ENCODE measurements around the gene HIVEP3.

The HIVEP3 gene

DNA sequence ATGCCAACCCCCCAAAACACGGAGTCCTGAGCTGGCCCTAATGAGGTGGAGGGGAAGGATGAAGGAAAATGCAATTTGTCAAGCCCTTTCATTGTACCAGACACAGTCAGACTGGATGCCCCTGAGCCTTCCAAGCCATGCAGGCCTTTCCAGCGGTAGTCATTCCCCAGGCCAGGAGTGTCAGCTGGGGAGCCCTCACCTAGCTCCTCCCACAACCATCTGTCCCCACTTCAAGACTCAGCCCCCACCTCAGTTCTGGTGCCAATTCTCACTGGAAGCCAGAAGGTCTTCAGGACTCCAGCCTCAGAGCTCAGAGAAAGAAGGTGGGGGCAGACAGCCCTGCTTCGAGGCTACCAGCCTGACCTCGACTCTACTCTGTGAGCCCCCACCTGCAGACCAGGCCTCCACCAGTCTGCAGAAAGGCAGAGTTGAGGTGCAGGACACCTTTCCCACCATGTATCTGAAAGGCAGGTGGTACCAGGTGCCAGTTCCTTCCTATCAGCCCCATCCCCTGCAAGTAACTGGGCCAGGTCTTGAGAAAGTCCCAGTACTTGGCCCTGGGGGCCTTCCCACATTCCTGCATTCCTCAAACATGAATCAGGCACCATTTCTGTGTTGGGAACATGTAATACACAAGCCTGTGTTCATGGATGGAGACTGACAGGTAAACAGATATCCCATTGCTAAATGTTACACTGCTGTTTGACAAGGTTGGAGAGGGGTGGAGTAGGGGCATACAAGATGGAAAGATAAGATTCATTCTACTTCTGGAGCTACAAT, 253.7 kb downstream of the HIVEP3 start:
- DNase-seq (ENCODE audit: low read depth): no peak

DNA sequence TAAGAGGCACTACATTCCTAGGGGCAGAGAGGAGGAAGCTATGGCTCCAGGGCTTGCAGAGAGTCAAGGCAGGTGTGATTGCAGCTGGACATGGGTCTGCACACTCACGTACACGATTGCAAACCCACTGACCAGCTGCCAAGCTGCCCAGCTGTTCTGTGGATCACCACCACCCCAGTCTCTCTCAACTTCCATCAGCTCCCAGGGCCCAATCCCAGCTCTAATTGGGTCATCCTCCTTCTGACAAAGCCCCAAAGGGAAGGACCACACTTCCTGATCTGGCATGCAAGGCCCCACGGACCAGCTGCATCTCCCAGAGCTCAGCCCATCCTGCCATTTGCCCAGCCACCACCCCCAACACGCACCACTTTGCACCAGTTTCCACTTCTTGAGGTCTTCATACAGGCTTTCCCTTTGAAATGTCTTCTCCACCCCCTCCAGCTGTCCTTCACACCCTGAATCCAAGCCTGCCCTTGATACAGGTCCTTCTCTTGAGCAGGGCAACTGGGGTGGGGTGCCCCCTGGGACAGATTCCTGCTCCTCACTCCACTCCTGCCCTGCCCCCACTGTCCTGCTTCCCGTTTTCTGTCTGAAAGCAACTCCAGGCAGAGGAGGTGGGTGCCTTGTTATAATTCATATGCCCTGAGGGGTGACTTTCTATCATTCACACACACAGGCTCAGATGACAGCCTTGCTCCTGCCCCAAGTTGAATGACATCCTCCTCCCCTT, 254.9 kb downstream of the HIVEP3 start:
- no peak for DNase-seq (ENCODE audit: low read depth)

- DNase-seq (ENCODE audit: low read depth): no peak
Observed at GRCh38 chr1:41662765-41663437, 255.8 kb downstream of the HIVEP3 start.

- DNase-seq (ENCODE audit: low read depth): no peak
Observed at GRCh38 chr1:41662061-41662764, 256.5 kb downstream of the HIVEP3 start.

DNA sequence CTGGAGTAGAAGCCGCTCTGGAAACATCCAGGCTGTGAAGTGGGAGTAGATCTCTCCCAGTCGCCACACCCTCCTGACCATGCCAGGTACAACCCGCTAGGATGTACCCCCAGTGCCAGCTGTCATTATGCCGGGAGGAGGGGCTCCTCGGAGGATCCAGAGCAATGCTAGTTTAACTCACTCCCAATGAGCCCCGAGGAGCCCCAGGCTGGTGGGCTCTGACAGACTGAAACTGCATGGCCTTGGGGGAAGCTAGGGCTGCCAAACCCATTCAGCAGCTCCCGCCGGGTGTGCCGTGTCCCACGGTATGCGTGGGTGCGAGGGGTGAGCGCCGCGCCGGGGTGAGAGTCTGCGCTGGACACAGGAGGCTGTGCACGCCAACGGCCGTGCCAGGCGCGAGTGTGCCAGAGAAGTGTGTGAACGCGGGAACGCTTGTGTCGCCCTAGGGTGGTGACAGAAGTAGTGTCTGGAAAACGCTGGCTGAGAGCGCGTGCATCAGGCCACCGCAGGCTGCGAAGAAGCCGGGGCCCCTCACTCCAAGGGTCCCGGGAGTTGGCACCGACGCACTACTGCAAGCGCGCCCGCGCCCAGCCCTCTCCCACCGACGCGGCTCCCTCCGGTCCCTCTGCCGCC, 257.2 kb downstream of the HIVEP3 start:
- DNase-seq (ENCODE audit: low read depth): no peak

DNA sequence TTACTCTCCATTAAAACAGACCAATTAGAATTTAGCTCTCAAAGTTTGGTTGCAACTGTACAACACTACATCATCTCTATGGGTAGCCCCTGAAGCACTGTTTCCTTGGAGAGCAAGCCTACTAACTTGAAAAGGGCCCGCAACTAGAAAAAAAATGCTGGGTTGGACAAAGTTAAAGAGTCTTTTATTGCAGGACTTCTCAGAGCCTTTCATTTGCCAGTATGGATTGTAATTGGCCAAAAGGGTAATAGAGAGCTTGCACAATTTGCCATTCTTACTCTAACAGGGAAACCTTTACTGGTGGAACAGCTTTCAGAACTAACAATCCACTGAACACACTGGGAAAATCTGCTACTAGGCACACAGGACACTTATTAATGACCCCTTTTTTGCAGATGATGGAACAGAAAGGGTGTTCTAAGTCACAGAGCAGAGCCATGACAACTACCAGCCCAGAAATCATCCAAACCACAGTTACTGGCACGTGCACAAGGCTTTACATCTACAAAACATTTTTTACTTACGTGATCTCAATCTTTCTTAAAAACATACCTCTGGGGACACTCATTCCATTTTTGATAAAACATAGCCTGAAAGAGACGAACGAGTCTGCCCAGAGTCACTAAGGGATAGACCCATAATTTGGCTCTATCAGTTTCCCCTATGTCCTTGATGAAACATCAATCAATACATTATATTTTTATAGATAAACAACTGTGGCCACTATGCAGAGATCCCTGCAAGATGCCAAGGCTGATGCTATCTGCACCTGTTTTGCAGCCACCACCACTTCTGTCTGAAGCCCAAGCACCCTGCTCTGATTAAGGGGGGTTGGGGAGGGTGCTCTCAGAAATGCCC, 257.9 kb downstream of the HIVEP3 start:
- no peak for DNase-seq (ENCODE audit: low read depth)

DNA sequence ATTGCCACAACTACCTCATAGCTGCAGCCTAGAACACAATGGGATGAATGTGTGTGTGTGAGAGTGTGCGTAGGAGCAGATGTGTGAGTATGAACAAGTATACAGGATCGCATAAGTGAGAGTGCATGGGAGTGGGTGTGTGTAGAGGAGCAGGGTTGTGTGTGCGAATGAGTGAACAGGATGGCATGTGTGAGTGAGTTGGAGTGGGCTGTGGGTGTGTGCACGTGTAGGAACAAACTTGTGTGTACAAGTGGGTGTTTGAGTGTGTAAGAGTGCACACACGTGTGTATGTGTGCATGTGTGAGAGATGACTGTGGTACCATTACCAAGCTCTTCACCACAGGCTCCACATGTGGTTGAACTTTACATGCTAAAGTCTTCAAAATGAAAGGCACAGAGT, 258.8 kb downstream of the HIVEP3 start:
- no peak for DNase-seq (ENCODE audit: low read depth)

DNA sequence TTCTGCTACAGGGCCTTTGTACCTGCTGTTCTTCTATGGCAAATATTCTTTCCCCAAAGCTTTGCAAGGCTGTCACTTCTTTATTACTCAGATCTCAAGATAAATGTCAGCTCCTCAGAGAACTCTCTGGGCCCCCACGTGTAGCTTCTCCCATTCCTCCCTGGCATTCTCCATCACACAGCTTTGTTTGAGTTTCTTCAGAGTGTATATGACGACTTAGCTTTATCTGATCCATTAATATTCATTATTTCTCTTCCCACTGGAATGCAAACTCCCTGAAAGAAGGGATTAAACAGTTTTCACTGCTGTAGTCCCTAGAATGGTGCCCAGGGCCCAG, 259.6 kb downstream of the HIVEP3 start:
- no peak for DNase-seq (ENCODE audit: low read depth)

- no peak for DNase-seq (ENCODE audit: low read depth)
Observed at GRCh38 chr1:41658431-41659158, 260.1 kb downstream of the HIVEP3 start.

GRCh38 chr1:41657679-41658295, 260.9 kb downstream of the HIVEP3 start:
- DNase-seq (ENCODE audit: low read depth): no peak

DNA sequence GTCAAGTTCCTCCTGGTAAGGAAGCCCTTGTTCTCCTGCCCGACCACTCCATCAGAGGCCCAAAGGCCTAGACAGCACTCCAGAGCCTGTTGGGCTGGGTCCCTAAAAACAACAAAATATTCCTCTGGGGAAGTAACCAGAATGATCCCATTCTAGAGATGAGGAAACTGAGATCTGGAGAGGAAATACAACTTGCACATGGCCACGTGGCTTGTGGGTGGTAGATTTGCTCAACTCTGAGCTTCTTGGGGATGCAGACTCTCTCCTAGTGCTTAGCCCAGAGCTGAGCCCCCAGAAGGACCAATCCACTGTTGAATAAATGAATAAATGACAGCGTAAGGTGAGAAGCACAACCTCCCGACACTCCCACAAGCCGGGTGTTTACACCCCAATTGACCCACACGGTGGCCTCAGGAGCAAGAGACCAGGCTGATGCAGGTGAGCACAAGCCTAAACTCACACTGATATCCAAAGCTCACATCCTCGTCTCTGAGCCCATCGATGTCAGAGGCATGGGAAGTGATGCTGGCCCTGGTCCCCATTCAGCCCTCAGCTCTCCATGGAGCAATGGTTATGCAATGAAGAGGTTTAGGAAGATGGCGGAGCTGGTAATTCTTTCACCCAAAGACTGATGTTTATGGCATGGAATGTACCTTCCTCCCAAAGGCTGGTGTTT, 261.8 kb downstream of the HIVEP3 start:
- DNase-seq (ENCODE audit: low read depth): no peak

DNA sequence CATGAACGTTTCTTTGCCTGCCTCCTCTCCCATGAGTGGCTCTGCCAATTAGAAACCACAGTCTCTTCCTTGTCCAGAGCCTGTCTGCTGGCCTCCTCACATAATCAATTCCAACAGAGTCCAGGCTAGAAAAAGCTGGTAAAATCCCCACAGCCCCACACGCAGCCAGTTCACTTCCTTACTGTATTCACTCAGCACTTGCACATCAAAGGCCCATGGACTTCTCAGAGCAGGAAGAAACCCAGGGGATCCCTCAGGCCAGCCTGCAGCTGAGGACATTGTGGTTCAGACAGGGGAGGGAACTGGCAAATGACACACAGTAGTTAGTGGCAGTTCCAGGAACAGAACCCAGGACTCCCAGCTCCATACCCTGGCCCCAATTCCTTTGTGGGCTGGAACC, 262.7 kb downstream of the HIVEP3 start:
- no peak for DNase-seq (ENCODE audit: low read depth)

DNA sequence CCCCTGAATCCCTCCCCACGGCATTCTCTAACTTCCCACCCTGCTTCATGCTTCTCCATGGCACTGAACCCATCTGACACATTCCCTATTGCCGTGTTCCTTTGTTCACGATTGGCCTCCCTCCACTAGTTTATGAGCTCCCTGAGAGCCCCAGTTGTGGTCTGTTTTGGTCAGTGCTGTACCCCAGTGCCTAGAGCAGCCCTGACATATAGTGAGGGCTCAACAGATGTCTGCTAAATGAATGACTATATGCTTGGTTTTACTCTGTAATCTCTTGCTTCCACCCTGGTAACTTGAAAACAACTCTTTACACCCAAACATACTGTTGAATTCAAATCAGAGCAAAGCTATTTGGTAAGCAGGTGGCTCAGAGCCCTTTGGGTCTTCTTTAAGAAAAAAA, 263.1 kb downstream of the HIVEP3 start:
- no peak for DNase-seq (ENCODE audit: low read depth)

GRCh38 chr1:41653574-41653973, 265.1 kb downstream of the HIVEP3 start:
- no peak for DNase-seq (ENCODE audit: low read depth)

- no peak for DNase-seq (ENCODE audit: low read depth)
Observed at GRCh38 chr1:41652384-41653265, 266.1 kb downstream of the HIVEP3 start.

- DNase-seq (ENCODE audit: low read depth): no peak
Observed at GRCh38 chr1:41650028-41650880, 268.5 kb downstream of the HIVEP3 start.

GRCh38 chr1:41649396-41650027, 269.2 kb downstream of the HIVEP3 start:
- no peak for DNase-seq (ENCODE audit: low read depth)
